ENCODE data around the gene WDR45B.

- TF ChIP-seq POLR2A (IDR thresholded peaks at IDR 0.05): no peak
- TF ChIP-seq, protein P1, sequence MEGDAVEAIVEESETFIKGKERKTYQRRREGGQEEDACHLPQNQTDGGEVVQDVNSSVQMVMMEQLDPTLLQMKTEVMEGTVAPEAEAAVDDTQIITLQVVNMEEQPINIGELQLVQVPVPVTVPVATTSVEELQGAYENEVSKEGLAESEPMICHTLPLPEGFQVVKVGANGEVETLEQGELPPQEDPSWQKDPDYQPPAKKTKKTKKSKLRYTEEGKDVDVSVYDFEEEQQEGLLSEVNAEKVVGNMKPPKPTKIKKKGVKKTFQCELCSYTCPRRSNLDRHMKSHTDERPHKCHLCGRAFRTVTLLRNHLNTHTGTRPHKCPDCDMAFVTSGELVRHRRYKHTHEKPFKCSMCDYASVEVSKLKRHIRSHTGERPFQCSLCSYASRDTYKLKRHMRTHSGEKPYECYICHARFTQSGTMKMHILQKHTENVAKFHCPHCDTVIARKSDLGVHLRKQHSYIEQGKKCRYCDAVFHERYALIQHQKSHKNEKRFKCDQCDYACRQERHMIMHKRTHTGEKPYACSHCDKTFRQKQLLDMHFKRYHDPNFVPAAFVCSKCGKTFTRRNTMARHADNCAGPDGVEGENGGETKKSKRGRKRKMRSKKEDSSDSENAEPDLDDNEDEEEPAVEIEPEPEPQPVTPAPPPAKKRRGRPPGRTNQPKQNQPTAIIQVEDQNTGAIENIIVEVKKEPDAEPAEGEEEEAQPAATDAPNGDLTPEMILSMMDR (IDR thresholded peaks at IDR 0.05): no peak
- TF ChIP-seq POLR2AphosphoS5 (IDR thresholded peaks at IDR 0.05): no peak
These were observed 18.0 kb downstream of the WDR45B start for GRCh38 chr17:82630212-82630611.

Measured in breast epithelium (tissue), 3 donors.